AG08396 (cell line): ENCODE results near the gene ZCCHC8.
"Not testable (repeated sequence)": the region's sequence is repeated elsewhere in the genome, so short reads cannot be mapped to it uniquely, and the experiment has no call there.

Experiments
- DNase-seq: peaks from one replicate; pipeline ENCODE4 v3.0.0; 2012; ENCODE audit warnings: low spot score, mixed read lengths

ZCCHC8 gene

DNA sequence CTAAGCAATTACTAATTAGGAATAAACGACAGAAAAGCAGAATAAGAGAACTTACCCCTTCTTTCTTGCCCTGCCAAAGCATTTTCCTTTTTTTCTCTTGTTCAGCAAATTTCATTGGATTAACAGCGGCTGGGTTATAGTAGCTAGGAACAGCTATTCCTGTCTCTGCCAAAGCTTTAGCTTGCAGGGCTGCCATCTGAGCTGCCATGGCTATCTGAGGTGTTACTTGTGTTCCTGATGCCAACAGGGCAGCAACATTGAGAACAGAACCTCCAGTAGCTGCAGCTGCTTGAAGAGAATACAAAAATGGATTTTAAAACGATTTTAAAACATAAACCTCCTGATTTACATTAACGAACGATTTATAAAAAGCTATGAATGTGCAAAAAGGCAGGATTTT, 7.4 kb upstream of the ZCCHC8 start:
- DNase-seq: no peak

DNA sequence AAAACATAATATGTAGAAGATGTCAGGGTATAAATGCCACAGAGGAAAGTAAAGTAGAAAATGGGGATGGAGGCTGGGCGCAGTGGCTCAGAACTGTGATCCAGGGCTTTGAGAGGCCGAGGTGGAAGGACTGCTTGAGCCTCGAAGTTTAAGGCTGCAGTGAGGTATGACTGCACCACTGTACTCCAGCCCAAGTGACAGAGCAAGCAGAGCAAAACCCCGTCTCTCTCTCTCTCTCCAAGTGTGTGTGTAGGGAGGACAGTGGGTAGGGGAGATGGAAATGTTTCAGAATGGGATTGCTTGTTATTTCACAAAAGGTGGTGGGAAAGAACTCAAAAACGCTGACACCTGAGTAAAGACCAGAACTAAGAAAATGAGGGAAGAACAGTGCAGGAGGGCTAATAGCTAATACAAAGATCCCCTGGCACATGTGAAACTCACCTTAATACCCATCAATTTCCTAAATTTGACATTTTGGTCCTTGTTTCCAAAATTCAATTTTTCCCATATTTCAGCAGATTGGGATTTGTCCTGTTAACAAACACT, 5.7 kb upstream of the ZCCHC8 start:
- no peak for DNase-seq

DNA sequence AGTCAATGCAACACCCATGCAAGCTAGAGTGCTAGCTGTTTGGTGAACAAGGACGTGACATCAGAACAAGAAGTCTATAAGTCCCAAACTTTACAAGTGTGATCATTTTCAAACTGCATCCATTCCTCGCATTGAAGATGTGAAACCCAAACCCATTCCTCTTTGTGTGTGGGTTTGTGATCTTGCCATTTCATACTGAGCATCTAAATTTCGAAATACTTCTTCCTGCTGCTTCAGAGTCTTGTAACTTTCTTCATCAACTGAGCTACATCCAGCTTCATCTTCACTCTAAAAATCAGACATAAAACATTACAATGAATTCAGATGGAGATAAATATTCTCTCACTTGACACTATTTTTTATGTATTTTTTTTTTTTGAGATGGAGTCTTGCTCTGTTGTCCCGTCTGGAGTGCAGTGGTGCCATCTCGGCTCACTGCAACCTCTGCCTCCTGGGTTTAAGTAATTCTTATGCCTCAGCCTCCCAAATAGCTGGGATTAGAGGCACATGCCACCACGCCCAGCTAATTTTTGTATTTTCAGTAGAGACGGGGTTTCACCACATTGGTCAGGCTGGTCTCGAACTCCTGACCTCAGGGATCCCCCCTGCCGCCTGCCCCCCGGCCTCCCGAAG, 4.8 kb upstream of the ZCCHC8 start:
- DNase-seq: no peak

DNA sequence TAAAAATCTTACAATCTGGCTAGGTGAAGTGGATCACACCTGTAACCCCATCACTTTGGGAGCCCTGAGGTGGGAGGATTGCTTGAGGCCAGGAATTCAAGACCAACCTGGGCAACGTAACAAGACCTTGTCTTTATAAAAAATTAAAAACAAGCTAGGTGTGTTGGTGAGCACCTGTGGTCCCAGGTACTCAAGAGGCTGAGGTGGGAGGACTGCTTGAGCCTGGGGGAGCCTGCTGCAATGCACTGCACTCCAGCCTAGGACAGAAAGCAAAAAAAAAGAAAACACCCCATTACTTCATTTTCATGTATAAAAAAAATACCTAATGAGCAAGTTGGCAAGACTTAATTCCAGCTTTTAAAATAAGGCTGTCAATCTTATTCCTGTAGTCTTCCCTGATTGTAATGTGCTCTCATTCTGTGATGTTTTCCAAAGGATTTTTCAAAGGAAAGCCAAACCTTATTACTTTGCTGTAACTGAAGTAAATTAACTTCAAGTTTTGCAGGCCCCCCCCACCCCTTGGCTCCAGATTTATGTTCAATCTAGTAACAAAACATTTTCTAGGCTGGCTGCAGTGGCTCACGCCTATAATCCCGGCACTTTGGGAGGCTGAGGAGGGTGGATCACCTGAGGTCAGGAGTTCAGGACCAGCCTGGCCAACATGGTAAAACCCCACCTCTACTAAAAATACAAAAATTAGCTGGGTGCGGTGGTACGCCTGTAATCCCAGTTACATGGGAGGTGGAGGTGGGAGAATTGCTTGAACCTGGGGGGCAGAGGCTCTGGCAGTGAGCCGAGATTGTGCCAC, 3.3 kb upstream of the ZCCHC8 start:
- DNase-seq: no peak

DNA sequence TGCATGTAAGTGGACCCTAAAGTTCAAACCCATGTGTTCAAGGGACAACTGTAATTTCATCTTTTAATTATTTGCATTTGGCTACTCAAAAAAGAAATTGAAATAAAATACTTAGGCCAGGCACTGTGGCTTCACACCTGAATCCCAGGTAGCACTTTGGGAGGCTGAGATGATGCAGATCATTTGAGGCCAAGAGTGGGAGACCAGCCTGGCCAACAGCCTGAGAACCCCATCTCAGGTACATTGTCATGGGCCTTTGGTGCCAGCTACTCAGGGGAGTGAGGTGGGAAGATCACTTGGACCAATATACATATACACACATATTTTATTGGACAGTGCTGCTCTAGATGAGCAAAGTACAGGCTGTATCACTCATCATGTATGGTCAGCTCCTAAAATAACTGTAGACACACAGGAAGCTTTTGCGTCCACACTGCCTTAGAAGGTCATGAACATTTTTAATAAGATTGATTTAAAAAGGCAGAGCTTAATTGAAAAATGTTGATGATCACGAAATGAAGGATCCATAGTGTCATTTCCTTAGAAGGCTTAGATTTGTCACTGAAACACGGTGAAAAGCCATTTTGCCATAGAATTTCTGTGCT, 2.5 kb upstream of the ZCCHC8 start:
- no peak for DNase-seq

DNA sequence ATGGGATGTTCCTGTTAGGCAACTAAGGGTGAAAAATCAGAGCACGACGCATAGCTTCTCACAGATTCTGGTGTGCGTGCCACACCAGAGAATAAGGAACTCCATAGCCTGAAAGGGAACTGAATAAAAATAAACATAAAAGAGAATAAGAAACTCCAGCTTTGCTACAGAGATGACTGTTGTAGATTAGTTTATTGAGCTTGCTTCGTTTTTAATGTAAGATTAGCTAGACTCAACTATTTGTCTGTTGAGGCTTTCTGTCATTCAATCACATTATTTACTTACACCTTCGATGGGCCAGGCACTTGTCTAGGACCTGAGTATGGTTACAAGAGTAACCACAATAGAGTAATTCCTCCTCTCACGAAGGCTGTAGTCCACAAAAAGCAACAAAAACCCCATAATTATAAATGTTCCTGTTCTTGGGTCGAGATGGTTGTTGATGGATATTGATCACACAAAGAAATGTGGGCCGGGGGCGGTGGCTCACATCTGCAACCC, 807 bp upstream of the ZCCHC8 start:
- DNase-seq: no peak

DNA sequence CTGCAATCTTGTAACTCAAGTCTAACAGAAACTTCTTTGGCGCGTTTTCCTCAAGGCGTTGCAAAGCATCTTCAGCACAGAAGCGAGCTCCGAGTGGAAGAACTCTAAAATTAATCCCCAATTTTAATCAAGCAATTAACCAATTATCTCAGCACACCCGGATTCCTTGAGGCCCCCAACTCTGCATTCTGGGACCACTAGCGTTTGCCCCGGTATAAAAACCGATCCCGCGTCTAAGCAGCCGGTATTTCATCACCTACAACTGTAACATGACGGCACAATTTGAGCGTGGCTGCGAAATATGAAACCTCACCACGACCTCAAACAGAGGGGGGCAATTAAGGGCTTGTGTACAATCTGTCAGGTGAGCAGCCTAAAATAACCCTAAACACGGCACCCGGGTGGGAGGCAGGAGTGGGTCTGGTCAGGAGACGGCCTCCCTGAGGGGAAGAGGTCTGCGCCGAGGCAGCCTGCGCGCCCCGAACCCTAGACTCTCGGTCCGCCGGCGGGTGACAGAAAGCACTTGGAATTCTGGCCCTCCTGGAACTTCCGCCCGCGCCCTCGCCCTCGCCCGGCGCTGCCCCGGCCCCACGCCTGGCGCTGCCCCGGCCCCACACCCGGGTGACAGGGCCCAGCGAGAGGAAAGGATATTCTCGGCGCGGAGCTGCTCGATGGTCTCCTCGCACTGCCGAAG, 594 bp downstream of the ZCCHC8 start:
- DNase-seq: peak; percentile 56

DNA sequence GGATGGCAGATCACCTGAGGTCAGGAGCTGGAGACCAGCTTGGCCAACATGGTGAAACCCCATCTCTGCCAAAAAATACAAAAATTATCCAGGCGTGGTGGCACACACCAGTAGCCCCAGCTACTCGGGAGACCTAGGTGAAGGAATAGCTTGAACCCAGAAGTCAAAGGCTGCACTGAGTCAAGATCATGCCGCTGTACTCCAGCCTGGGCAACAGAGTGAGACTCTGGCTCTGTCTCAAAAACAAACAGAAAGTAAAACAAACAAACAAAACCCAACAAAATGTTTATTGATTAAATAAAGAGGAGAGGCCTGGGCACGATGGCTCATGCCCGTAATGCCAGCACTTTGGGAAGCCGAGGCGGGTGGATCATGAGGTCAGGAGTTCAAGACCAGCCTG, 5.5 kb downstream of the ZCCHC8 start:
- no peak for DNase-seq

DNA sequence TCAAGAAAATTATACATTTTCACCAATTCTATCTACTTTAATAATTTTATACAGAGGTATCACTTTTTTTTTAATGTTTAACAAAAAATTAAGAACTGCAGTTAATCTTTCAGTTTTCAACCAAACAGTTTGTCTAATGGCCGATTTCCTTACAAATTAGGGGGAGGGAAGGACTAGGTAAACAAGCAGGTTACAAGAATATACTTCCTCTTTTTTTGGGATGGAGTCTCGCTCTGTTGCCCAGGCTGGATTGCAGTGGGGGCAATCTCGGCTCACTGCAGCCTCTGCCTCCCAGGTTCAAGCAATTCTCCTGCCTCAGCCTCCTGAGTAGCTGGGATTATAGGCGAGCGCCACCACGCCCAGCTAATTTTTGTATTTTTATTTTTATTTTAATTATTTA, 7.5 kb downstream of the ZCCHC8 start:
- DNase-seq: not testable (repeated sequence)

DNA sequence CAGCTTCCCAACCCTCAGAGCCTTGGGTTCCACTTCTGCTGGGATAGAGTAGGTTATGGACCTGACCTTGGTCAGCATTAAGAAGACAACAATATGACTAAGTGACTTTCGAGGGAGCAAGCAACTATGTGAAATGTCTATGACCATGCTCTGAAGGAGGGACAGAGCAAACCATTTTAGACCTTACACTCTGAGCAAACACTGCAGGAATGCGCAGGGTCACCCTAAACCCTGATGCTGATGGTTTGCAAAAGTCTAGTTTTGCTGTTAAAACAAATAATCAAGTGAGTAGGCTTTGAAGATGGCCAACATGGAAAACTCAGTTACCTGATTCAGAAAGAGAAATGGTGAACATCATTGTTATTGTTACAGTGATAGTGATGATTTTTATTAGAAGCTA, 8.7 kb downstream of the ZCCHC8 start:
- peak; percentile 40 for DNase-seq

DNA sequence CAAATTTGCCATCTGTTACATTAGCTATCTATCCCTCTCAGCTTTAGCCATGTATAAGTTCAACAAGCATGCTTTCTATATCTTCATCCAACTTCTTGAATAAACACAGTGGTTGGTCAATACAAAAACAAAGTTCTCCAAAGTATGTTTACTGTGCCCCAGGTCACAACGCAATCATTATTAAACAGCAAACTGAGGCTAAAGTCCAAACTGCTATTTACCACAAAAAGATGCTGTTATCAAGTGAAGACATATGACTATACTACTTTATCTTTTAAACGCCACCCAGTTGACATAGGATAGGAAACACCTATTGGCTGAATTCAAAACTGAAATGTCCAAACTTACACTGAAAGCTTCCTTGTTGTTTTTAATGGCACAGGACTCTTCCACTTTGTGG, 11.7 kb downstream of the ZCCHC8 start:
- no peak for DNase-seq

DNA sequence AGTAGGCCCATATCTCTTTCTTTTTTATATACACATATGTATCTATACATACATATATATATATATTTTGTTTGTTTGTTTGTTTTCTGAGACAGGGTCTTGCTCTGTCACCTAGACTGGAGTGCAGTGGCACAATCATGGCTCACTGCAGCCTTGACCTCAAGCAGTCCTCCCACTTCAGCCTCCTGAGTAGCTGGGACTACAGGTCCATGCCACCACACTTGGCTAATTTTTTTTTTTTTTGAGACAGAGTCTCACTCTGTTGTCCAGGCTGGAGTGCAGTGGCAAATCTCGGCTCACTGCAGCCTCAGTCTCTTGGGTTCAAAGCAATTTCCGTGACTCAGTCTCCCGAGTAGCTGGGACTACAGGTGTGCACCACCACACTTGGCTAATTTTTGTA, 12.9 kb downstream of the ZCCHC8 start:
- not testable (repeated sequence) for DNase-seq

DNA sequence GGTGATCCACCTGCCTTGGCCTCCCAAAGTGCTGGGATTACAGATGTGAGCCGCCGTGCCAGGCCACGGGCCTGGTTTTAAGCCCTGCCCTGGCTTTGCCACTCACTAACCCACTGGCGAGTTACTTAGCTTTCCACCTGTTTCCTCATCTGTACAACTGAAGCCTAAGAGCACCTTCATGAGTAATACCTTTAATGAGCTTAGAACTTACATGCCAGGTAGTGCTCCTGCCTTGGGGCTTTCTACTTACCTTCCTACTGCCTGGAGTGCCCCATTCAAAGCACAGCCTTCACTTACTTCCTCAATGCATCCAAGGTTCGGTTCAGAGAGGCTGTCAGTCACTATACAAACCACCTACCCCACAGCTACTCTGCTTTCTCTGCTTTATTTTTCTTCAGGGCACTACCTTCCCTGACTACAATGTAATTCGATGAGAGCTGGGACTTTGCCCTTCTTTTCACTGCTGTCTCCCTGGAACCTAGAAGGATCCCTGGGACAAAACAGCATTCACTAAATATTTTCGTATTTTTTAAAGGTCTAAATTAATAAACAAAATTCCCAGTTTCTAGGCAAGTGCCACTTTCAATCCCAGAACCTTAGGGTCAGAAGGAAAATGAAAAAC, 13.8 kb downstream of the ZCCHC8 start:
- DNase-seq: no peak

DNA sequence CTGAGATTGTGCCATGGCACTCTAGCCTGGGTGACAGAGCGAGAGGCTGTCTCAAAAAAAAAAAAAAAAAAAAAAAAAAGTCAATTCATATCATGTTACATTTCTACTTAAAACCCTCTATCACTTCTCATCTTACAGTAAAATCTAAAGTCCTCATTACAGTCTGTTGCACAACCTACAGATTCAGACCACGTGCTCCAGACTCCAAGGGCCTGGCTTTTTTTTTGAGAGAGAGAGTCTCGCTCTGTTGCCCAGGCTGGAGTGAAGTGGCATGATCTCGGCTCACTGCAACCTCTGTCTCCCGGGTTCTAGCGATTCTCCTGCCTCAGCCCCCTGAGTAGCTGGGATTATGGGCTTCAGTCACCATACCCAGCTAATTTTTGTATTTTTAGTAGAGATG, 14.4 kb downstream of the ZCCHC8 start:
- DNase-seq: not testable (repeated sequence)

DNA sequence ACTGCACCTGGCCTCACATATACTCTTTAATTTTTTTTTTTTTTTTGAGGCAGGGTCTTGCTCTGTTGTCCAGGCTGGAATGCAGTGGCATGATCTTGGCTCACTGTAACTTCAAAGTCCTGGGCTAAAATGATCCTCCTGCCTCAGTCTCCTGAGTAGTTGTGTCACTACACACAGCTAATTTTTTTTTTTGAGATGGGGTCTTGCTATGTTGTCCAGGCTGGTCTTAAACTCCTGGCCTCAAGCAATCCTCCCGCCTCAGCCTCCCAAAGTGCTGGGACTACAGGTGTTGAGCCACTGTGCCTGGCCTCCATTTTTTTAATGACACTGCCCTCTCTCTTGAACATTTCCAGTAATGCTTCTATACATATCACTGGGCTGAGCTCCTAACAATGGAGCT, 16.3 kb downstream of the ZCCHC8 start:
- DNase-seq: not testable (repeated sequence)

DNA sequence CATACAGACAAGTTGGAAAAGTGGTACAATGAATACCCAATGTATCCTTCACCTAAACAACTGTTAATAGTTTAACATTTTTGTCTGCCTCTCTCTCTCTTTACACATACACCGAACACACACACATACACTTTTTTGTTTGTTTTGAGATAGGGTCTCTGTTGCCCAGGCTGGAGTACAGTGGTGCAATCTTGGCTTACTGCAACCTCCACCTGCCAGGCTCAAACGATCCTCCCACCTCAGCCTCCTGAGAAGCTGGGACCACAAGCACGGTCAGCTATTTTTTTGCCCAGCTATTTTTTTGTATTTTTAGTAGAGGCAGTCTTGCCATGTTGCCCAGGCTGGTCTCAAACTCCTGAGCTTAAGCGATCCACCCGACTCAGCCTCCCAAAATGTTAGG, 16.8 kb downstream of the ZCCHC8 start:
- DNase-seq: no peak

DNA sequence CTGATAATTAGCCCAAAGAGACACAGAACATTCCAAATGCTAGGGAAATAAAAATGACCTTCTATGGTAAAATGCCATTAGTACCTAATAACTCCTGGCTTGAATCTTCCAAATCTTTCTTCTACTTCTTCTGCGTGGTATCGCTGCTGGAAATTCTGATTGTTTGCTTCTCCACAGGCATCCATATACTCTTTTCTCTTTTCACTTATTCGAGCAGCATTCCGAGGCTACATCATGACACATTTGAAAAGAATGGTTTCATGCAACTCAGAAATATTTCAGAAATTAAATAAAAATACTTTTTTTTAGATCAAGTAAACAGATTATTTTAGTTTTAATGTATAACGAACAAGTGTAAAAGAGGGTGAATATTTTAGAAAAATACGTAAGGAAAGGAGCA, 18.9 kb downstream of the ZCCHC8 start:
- DNase-seq: no peak

DNA sequence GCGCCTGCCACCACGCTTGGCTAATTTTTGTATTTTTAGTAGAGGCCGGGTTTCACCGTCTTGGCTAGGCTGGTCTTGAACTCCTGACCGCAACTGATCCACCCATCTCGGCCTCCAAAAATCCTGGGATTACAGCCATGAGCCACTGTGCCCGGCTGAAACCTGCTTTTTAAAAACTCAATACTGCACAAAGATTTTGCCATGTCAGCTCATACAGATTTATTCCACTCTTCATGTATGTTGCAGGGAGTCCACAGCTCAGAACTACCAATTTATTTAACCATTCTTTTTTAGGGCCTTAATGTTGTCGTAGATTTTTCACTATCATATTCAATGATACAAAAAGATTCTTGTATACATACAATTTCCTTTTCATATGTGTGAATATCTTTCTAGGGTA, 20.0 kb downstream of the ZCCHC8 start:
- no peak for DNase-seq

DNA sequence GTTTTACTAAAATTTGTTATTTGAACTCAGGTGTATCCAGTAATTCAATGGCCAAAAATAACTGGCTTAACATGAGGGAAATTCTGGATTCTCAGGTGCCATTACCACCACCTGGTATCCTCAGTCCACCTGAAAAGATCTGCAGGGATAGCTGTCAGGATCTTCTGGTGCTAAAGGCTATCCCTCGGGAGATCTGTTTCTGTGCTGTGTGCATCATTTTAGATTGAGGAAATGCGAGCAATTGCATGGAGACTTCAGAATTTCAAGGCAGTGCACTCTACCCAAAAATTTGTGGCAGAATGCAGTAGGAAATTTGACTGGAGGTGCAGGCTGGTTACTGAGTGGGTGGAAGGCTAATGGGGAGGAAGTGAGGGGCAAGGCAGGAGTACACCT, 26.4 kb downstream of the ZCCHC8 start:
- DNase-seq: no peak

DNA sequence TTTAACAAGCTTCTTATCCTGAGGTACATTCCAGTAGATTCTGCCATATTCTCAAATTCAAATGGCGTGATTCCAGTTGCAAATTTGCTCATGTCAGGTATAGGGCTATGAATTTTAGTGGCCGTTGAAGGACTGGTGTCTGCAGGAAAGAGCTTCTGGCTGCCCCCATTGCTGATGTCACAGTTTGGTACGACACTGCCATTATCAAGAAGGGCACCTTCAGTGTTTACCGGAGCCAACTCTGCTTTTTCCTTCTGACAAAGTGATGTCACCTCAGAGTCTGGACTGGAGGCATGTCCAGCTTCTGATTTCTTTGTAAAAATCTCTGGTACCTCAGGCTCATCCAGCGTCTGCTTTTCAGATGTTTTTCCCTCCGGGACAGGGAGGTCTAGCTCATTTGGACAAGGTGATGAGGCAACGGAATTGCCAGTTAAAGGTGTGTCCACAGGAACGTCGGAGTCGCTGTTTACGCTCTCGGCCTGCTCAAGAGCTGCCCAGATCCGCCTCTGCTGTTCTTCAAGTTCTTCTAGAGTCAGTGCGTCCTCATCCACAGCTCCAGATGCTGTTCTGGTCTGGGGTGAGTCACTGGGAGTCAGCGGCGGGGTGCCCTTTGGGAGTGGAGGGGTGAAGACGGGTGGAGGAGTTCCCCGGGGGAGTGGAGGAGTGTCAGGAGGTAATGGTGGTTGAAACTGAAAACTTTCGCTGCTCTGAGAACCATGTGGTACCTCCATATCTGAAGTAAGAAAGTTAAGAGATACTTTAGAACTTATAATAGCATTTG, 27.0 kb downstream of the ZCCHC8 start:
- DNase-seq: no peak
